ENCODE data around the gene NLGN1.

Gene NLGN1

GRCh38 chr3:173644086-173645082 is 246.8 kb downstream of the NLGN1 start:
- no peak overlapping the region for H3K4me3 ChIP-seq (replicated peaks; ENCODE audit: low read depth, low read length)
- no peak for DNase-seq (ENCODE audit: low read depth)
- TF ChIP-seq CTCF (IDR thresholded peaks at IDR 0.05; ENCODE audit: low read length, missing control alignments): no peak

GRCh38 chr3:173650596-173650995 is 253.1 kb downstream of the NLGN1 start:
- no peak overlapping the region for H3K4me3 ChIP-seq (replicated peaks; ENCODE audit: low read depth, low read length)
- DNase-seq (ENCODE audit: low read depth): no peak
- TF ChIP-seq CTCF (IDR thresholded peaks at IDR 0.05; ENCODE audit: low read length, missing control alignments): no peak

- H3K4me3 ChIP-seq (replicated peaks; ENCODE audit: low read depth, low read length): no peak overlapping the region
- no peak for TF ChIP-seq CTCF (IDR thresholded peaks at IDR 0.05; ENCODE audit: low read length, missing control alignments)
- DNase-seq (ENCODE audit: low read depth): no peak
Observed at GRCh38 chr3:173652093-173652492, 254.5 kb downstream of the NLGN1 start.

GRCh38 chr3:173653781-173654180 is 256.2 kb downstream of the NLGN1 start:
- no peak overlapping the region for H3K4me3 ChIP-seq (replicated peaks; ENCODE audit: low read depth, low read length)
- TF ChIP-seq CTCF (IDR thresholded peaks at IDR 0.05; ENCODE audit: low read length, missing control alignments): no peak
- DNase-seq (ENCODE audit: low read depth): no peak

- no peak overlapping the region for H3K4me3 ChIP-seq (replicated peaks; ENCODE audit: low read depth, low read length)
- no peak for TF ChIP-seq CTCF (IDR thresholded peaks at IDR 0.05; ENCODE audit: low read length, missing control alignments)
- no peak for DNase-seq (ENCODE audit: low read depth)
Observed at GRCh38 chr3:173659972-173660371, 262.4 kb downstream of the NLGN1 start.

GRCh38 chr3:173660645-173661299 is 263.2 kb downstream of the NLGN1 start:
- peak; percentile 5 for DNase-seq (ENCODE audit: low read depth)
- no peak for TF ChIP-seq CTCF (IDR thresholded peaks at IDR 0.05; ENCODE audit: low read length, missing control alignments)
- no peak overlapping the region for H3K4me3 ChIP-seq (replicated peaks; ENCODE audit: low read depth, low read length)

All from fibroblast of pulmonary artery (primary cell).